B cell (primary cell): ENCODE measurements around the gene WASF2. TPM values are rescaled to one million over a fixed set of nuclear protein-coding genes. Genes with fewer than 3 reads are reported as not detected.
"Not testable (repeated sequence)": the region's sequence is repeated elsewhere in the genome, so short reads cannot be mapped to it uniquely, and the experiment has no call there.

ENCODE experiments used
- ATAC-seq: fragments of 200-7000 bp; cut with Tn5 transposase; one replicate; pipeline ENCODE4 v1.10.0; 2021; ENCODE audit warnings: low read depth, mild to moderate bottlenecking, moderate number of reproducible peaks, moderate library complexity
- CTCF ChIA-PET: fragments of 350-600 bp; sonication (Branson Sonifier 250); formaldehyde crosslinking; loops from one replicate; lab custom pipeline; 2021; ENCODE audit warnings: antibody characterized with exemption, inconsistent platforms; lab: Charles Lee
- POLR2A ChIA-PET: fragments of 350-600 bp; sonication (Branson Sonifier 250); formaldehyde crosslinking; loops from one replicate; lab custom pipeline; 2021; ENCODE audit warnings: antibody characterized with exemption; lab: Charles Lee
- DNase-seq: peaks from one replicate; pipeline ENCODE4 v3.0.0; 2013
- H2AFZ ChIP-seq: 2 replicates; pipeline ENCODE4 v1.6.1; 2012; ENCODE audit warnings: mild to moderate bottlenecking, low read depth, low read length; ENCODE audit not compliant: insufficient read depth, poor library complexity, severe bottlenecking
- H3K27ac ChIP-seq, 2 donors: 1 replicate in 1 of 2; 2 replicates in 1 of 2; pipeline ENCODE4 v1.5.1; 2012 to 2013; ENCODE audit warnings: low read length in 2 of 2, mild to moderate bottlenecking in 2 of 2, moderate library complexity in 1 of 2
- H3K27me3 ChIP-seq, 4 experiments: fragments of 200-600 bp in 1 of 4; sonication (generic) in 1 of 4; replicated peaks in 1 of 4; 1 replicate in 2 of 4; 2 replicates in 2 of 4; pipeline versions ENCODE4 v1.6.1 to v1.7.0; 2013 to 2016; ENCODE audit warnings: low read length in 3 of 4, mild to moderate bottlenecking in 2 of 4, mixed read lengths in 1 of 4, moderate library complexity in 1 of 4; ENCODE audit not compliant: insufficient read depth in 4 of 4, control insufficient read depth in 3 of 4; ENCODE audit errors: control extremely low read depth in 1 of 4
- H3K36me3 ChIP-seq, 2 experiments: replicated peaks in 1 of 2; 1 replicate in 1 of 2; 2 replicates in 1 of 2; pipeline versions ENCODE4 v1.6.1 to v1.7.1; 2013; ENCODE audit warnings: low read length in 1 of 2; ENCODE audit not compliant: insufficient read depth in 2 of 2, control insufficient read depth in 1 of 2; ENCODE audit errors: control extremely low read depth in 1 of 2, extremely low read depth in 1 of 2
- H3K4me1 ChIP-seq, 2 donors: fragments of 200-600 bp in 1 of 2; sonication (generic) in 1 of 2; 1 replicate in 1 of 2; 2 replicates in 1 of 2; pipeline versions ENCODE4 v1.5.1 to v1.6.1; 2013 to 2017; ENCODE audit warnings: low read length in 2 of 2; ENCODE audit not compliant: control insufficient read depth in 2 of 2, insufficient read depth in 2 of 2
- H3K4me2 ChIP-seq: replicated peaks from 2 replicates; pipeline ENCODE3; 2012; ENCODE audit warnings: mild to moderate bottlenecking, low read depth, low read length; ENCODE audit not compliant: poor library complexity, severe bottlenecking
- H3K4me3 ChIP-seq, 5 experiments: fragments of 200-600 bp in 1 of 5; sonication (generic) in 1 of 5; 1 replicate in 3 of 5; 2 replicates in 2 of 5; pipeline versions ENCODE4 v1.5.1 to v1.7.0; 2011 to 2016; ENCODE audit warnings: low read length in 4 of 5, mild to moderate bottlenecking in 4 of 5, low read depth in 2 of 5, control low read depth in 1 of 5, moderate library complexity in 1 of 5; ENCODE audit not compliant: insufficient read depth in 1 of 5; ENCODE audit errors: control extremely low read depth in 1 of 5, extremely low read depth in 1 of 5
- H3K79me2 ChIP-seq: fragments of 200-600 bp; sonication (generic); one replicate; pipeline ENCODE4 v1.6.0; 2016; ENCODE audit warnings: low read length; ENCODE audit not compliant: control insufficient read depth, insufficient read depth
- H3K9ac ChIP-seq: fragments of 200-600 bp; sonication (generic); 2 replicates; pipeline ENCODE4 v1.6.1; 2017; ENCODE audit warnings: mild to moderate bottlenecking, low read length, moderate library complexity
- H3K9me3 ChIP-seq, 3 donors: one replicate each; pipeline versions ENCODE4 v1.6.1 to v1.7.1; 2013; ENCODE audit warnings: low read length in 2 of 3; ENCODE audit not compliant: control insufficient read depth in 2 of 3, insufficient read depth in 1 of 3; ENCODE audit errors: control extremely low read depth in 1 of 3
- H4K20me1 ChIP-seq: 2 replicates; pipeline ENCODE4 v1.6.0; 2012; ENCODE audit warnings: mild to moderate bottlenecking, low read length; ENCODE audit not compliant: insufficient read depth, control insufficient read depth, poor library complexity, severe bottlenecking
- H3K27ac Mint-ChIP-seq: one replicate; pipeline ENCODE4 v1.8.0; 2021; ENCODE audit warnings: mixed read lengths
- H3K27me3 Mint-ChIP-seq: one replicate; pipeline ENCODE4 v1.8.0; 2021; ENCODE audit warnings: mixed read lengths
- H3K4me1 Mint-ChIP-seq: one replicate; pipeline ENCODE4 v1.8.0; 2021; ENCODE audit warnings: mixed read lengths
- H3K4me3 Mint-ChIP-seq: one replicate; pipeline ENCODE4 v1.8.0; 2021; ENCODE audit warnings: mixed read lengths
- H3K9me3 Mint-ChIP-seq: one replicate; pipeline ENCODE4 v1.8.0; 2022; ENCODE audit warnings: mixed read lengths; ENCODE audit not compliant: insufficient read depth
- CTCF ChIP-seq: fragments of 200-600 bp; IDR thresholded peaks from one replicate; pipeline ENCODE4 v1.8.0; 2022; ENCODE audit warnings: antibody characterized with exemption, mild to moderate bottlenecking
- EZH2 ChIP-seq: IDR thresholded peaks from 2 replicates; pipeline ENCODE4 v1.6.1; 2012; ENCODE audit warnings: borderline replicate concordance, low read depth, mild to moderate bottlenecking, moderate library complexity, low read length; ENCODE audit not compliant: insufficient read depth, poor library complexity, severe bottlenecking
- WGBS: methylation state at CpG from one replicate; pipeline ENCODE4 v1.1.5; 2013; ENCODE audit warnings: missing lambda C conversion rate; ENCODE audit not compliant: insufficient coverage; 5-methylcytosine and 5-hydroxymethylcytosine counted together
- intact Hi-C: fragments of 100-400 bp; cut with micrococcal nuclease; formaldehyde crosslinking; loops from one replicate; pipeline ENCODE4 v1.10.0; 2022
- polyA plus RNA-seq: library from polyadenylated mRNA; depleted of rRNA; stranded (reverse); fragments of >200 nt; gene quantifications from 2 replicates; pipeline ENCODE4 v1.2.3, GENCODE V29; 2012
- total RNA-seq, 2 donors: library from RNA; stranded (reverse); fragments of 120-200 nt in 1 of 2; gene quantifications; 1 replicate in 1 of 2; 2 replicates in 1 of 2; pipeline versions ENCODE4 v1.2.3 to v1.2.4, GENCODE V29; 2013 to 2022

Gene WASF2
- total and polyA plus RNA-seq, 2 donors (not counting 1 experiment from before 2014, with no cell fraction given), result 67.4 to 169 TPM

GRCh38 chr1:27501159-27501558 lies 11.2 kb upstream of the WASF2 start:
- H3K9me3 ChIP-seq, H4K20me1 ChIP-seq, DNase-seq, POLR2A ChIA-PET, H3K9ac ChIP-seq, H3K36me3 ChIP-seq, H3K27me3 Mint-ChIP-seq, H3K4me2 ChIP-seq, H3K4me1 ChIP-seq, H3K4me1 Mint-ChIP-seq, H3K79me2 ChIP-seq, ATAC-seq, H3K4me3 ChIP-seq, H3K4me3 Mint-ChIP-seq, H2AFZ ChIP-seq, H3K27me3 ChIP-seq, intact Hi-C loops, CTCF ChIA-PET, H3K27ac ChIP-seq, H3K27ac Mint-ChIP-seq, H3K9me3 Mint-ChIP-seq: not testable (repeated sequence)
- no CpG with 5 or more reads among the region's 2 CpGs for WGBS

- H3K27ac Mint-ChIP-seq, result no peak overlapping the region
- ChIA-PET CTCF (interaction anchor here (0.5 to 1.5 kb wide), 3 partner anchors 70 to 108 kb away, joined by 3 to 5 read pairs (median 4); no protein-coding TSS in a partner anchor), POLR2A (no interaction called here)
- H3K4me3 ChIP-seq, result no peak overlapping the region
- no peak overlapping the region for H2AFZ ChIP-seq
- H3K4me1 Mint-ChIP-seq, result peaks cover 6% of the 10 kb centered on the region
- WGBS, result no CpG with 5 or more reads among the region's 2 CpGs
- peaks cover 4% of the 10 kb centered on the region for H3K79me2 ChIP-seq
- TF ChIP-seq CTCF, result no peak
- TF ChIP-seq EZH2, result no peak
- no peaks in the 10 kb centered on the region for H3K9me3 Mint-ChIP-seq
- DNase-seq, result no peak
- H3K4me1 ChIP-seq, result peaks cover 0 to 4% of the 10 kb centered on the region in 2 donors
- no peak overlapping the region for H3K4me2 ChIP-seq
- no peaks in the 10 kb centered on the region for H4K20me1 ChIP-seq
- no peak overlapping the region for H3K9ac ChIP-seq
- ATAC-seq, result no peak
- no peak overlapping the region for H3K27ac ChIP-seq
- H3K36me3 ChIP-seq, result no peaks in the 10 kb centered on the region
- intact Hi-C loops, result no loop called here
- no peaks in the 10 kb centered on the region for H3K27me3 ChIP-seq
- no peak overlapping the region for H3K4me3 Mint-ChIP-seq
- H3K27me3 Mint-ChIP-seq, result no peaks in the 10 kb centered on the region
- H3K9me3 ChIP-seq, result no peaks in the 10 kb centered on the region
These were observed 9.2 kb upstream of the WASF2 start for GRCh38 chr1:27499142-27499541.
